Stimulated activated naive B cell treated with anti-CD40 and anti-IgM and Interleukin-4, amounts not matched to agents 10 μg/mL and 1 μg/mL and 100 μg/mL, for 72 hours (primary cell): Measurements from ENCODE around the gene ASB2.
A peak's percentile ranks its signal among the peaks of the same experiment; 100 is the strongest.

Experiments
- ATAC-seq, 2 donors: fragments of 150-1000 bp; cut with Tn5 transposase; replicated peaks; 2 replicates each; pipeline ENCODE4 v1.10.0; 2021; ENCODE audit warnings: moderate library complexity in 1 of 2
- DNase-seq: peaks from one replicate; pipeline ENCODE4 v3.0.0; 2021
- H3K27ac Mint-ChIP-seq: one replicate; pipeline ENCODE4 v1.8.0; 2022; ENCODE audit warnings: mild to moderate bottlenecking, mixed read lengths
- H3K27me3 Mint-ChIP-seq, 2 donors: one replicate each; pipeline ENCODE4 v1.8.0; 2022; ENCODE audit warnings: mixed read lengths in 2 of 2
- H3K36me3 Mint-ChIP-seq, 2 donors: one replicate each; pipeline ENCODE4 v1.8.0; 2022; ENCODE audit warnings: mixed read lengths in 2 of 2, mild to moderate bottlenecking in 1 of 2
- H3K4me1 Mint-ChIP-seq, 2 donors: one replicate each; pipeline ENCODE4 v1.8.0; 2022; ENCODE audit warnings: mixed read lengths in 2 of 2, mild to moderate bottlenecking in 1 of 2
- H3K4me3 Mint-ChIP-seq, 2 donors: one replicate each; pipeline ENCODE4 v1.8.0; 2022; ENCODE audit warnings: mild to moderate bottlenecking in 2 of 2, mixed read lengths in 2 of 2, moderate library complexity in 1 of 2
- H3K9me3 Mint-ChIP-seq, 2 donors: one replicate each; pipeline ENCODE4 v1.8.0; 2022; ENCODE audit warnings: mixed read lengths in 2 of 2, mild to moderate bottlenecking in 1 of 2

The ASB2 gene

GRCh38 chr14:93935213-93935612 is 41.2 kb downstream of the ASB2 start:
- DNase-seq (no peak), ATAC-seq (no peak)
- no peak overlapping the region for H3K27ac Mint-ChIP-seq
- H3K36me3 Mint-ChIP-seq = peaks cover 0 to 2% of the 10 kb centered on the region in 2 donors
- H3K4me3 Mint-ChIP-seq = no peak overlapping the region
- H3K9me3 Mint-ChIP-seq = no peaks in the 10 kb centered on the region
- H3K27me3 Mint-ChIP-seq = peaks cover 29% of the 10 kb centered on the region in 2 donors
- H3K4me1 Mint-ChIP-seq = peaks cover 3 to 6% of the 10 kb centered on the region in 2 donors

GRCh38 chr14:93932642-93933041 is 43.7 kb downstream of the ASB2 start:
- ATAC-seq (peak in 1 of 2 donors; percentile 28), DNase-seq (no peak)
- Mint-ChIP-seq H3K4me3 (no peak overlapping the region), H3K27me3 (peaks cover 14 to 21% of the 10 kb centered on the region in 2 donors), H3K27ac (no peak overlapping the region), H3K36me3 (no peaks in the 10 kb centered on the region), H3K9me3 (no peaks in the 10 kb centered on the region), H3K4me1 (no peaks in the 10 kb centered on the region)

- Mint-ChIP-seq H3K27ac (no peak overlapping the region), H3K4me3 (no peak overlapping the region), H3K27me3 (peaks cover 9 to 13% of the 10 kb centered on the region in 2 donors), H3K36me3 (no peaks in the 10 kb centered on the region), H3K4me1 (no peaks in the 10 kb centered on the region), H3K9me3 (no peaks in the 10 kb centered on the region)
- DNase-seq (no peak), ATAC-seq (no peak)
These were observed 45.4 kb downstream of the ASB2 start for GRCh38 chr14:93930989-93931307.

- DNase-seq = no peak
- Mint-ChIP-seq H3K27me3 (peaks cover 6 to 14% of the 10 kb centered on the region in 2 donors), H3K4me3 (no peak overlapping the region), H3K36me3 (no peaks in the 10 kb centered on the region), H3K4me1 (no peaks in the 10 kb centered on the region), H3K9me3 (no peaks in the 10 kb centered on the region), H3K27ac (no peak overlapping the region)
- ATAC-seq = no peak
These were observed 45.9 kb downstream of the ASB2 start for GRCh38 chr14:93930296-93930988.

- Mint-ChIP-seq H3K4me1 (no peaks in the 10 kb centered on the region), H3K4me3 (no peak overlapping the region), H3K9me3 (no peaks in the 10 kb centered on the region), H3K27ac (no peak overlapping the region), H3K36me3 (no peaks in the 10 kb centered on the region), H3K27me3 (peaks cover 0 to 9% of the 10 kb centered on the region in 2 donors)
- DNase-seq (no peak), ATAC-seq (no peak)
These were observed 46.7 kb downstream of the ASB2 start for GRCh38 chr14:93929657-93930056.

GRCh38 chr14:93929048-93929535 is 47.3 kb downstream of the ASB2 start:
- Mint-ChIP-seq H3K36me3 (no peaks in the 10 kb centered on the region), H3K4me1 (no peaks in the 10 kb centered on the region), H3K27ac (no peak overlapping the region), H3K27me3 (peaks cover 0 to 9% of the 10 kb centered on the region in 2 donors), H3K9me3 (no peaks in the 10 kb centered on the region), H3K4me3 (no peak overlapping the region)
- no peak for ATAC-seq
- no peak for DNase-seq

GRCh38 chr14:93928184-93929047 is 48.0 kb downstream of the ASB2 start:
- H3K4me3 Mint-ChIP-seq = no peak overlapping the region
- H3K27me3 Mint-ChIP-seq = peaks cover 0 to 9% of the 10 kb centered on the region in 2 donors
- H3K36me3 Mint-ChIP-seq = no peaks in the 10 kb centered on the region
- DNase-seq (no peak), ATAC-seq (no peak)
- no peak overlapping the region for H3K27ac Mint-ChIP-seq
- H3K9me3 Mint-ChIP-seq = no peaks in the 10 kb centered on the region
- H3K4me1 Mint-ChIP-seq = no peaks in the 10 kb centered on the region

- Mint-ChIP-seq H3K9me3 (no peaks in the 10 kb centered on the region), H3K4me3 (no peak overlapping the region), H3K27ac (no peak overlapping the region), H3K27me3 (peaks cover 0 to 9% of the 10 kb centered on the region in 2 donors), H3K36me3 (no peaks in the 10 kb centered on the region), H3K4me1 (no peaks in the 10 kb centered on the region)
- no peak for DNase-seq
- ATAC-seq = no peak
These were observed 48.6 kb downstream of the ASB2 start for GRCh38 chr14:93927800-93928145.

GRCh38 chr14:93926873-93927799 is 49.2 kb downstream of the ASB2 start, which contains the start of gene FAM181A:
Gene FAM181A (plus strand): TSS chr14:93927344. CDS start chr14:93928286, 942 bp downstream.
- H3K4me1 Mint-ChIP-seq = no peaks in the 10 kb centered on the region
- no peaks in the 10 kb centered on the region for H3K36me3 Mint-ChIP-seq
- H3K27me3 Mint-ChIP-seq = peaks cover 0 to 9% of the 10 kb centered on the region in 2 donors
- DNase-seq (no peak), ATAC-seq (no peak)
- H3K27ac Mint-ChIP-seq = no peak within 1 kb of the TSS
- no peaks in the 10 kb centered on the region for H3K9me3 Mint-ChIP-seq
- H3K4me3 Mint-ChIP-seq = no peak within 1 kb of the TSS

- no peak for DNase-seq
- Mint-ChIP-seq H3K27ac (no peak overlapping the region), H3K9me3 (no peaks in the 10 kb centered on the region), H3K4me3 (no peak overlapping the region), H3K27me3 (peaks cover 0 to 4% of the 10 kb centered on the region in 2 donors), H3K36me3 (no peaks in the 10 kb centered on the region), H3K4me1 (no peaks in the 10 kb centered on the region)
- ATAC-seq = no peak
These were observed 50.0 kb downstream of the ASB2 start for GRCh38 chr14:93926245-93926872.

- Mint-ChIP-seq H3K4me1 (no peaks in the 10 kb centered on the region), H3K27me3 (peaks cover 0 to 4% of the 10 kb centered on the region in 2 donors), H3K27ac (no peak overlapping the region), H3K36me3 (no peaks in the 10 kb centered on the region), H3K9me3 (no peaks in the 10 kb centered on the region), H3K4me3 (no peak overlapping the region)
- ATAC-seq (no peak), DNase-seq (no peak)
These were observed 50.9 kb downstream of the ASB2 start for GRCh38 chr14:93925374-93925895.

GRCh38 chr14:93924592-93925355 is 51.6 kb downstream of the ASB2 start:
- H3K9me3 Mint-ChIP-seq = peaks cover 0 to under 1% of the 10 kb centered on the region in 2 donors
- ATAC-seq = no peak
- H3K4me3 Mint-ChIP-seq = no peak overlapping the region
- H3K4me1 Mint-ChIP-seq = no peaks in the 10 kb centered on the region
- DNase-seq = no peak
- H3K36me3 Mint-ChIP-seq = no peaks in the 10 kb centered on the region
- H3K27ac Mint-ChIP-seq = no peak overlapping the region
- peaks cover 3 to 4% of the 10 kb centered on the region in 2 donors for H3K27me3 Mint-ChIP-seq

- DNase-seq (no peak), ATAC-seq (no peak)
- peaks cover 3% of the 10 kb centered on the region in 2 donors for H3K9me3 Mint-ChIP-seq
- no peak overlapping the region for H3K27ac Mint-ChIP-seq
- peaks cover 4 to 6% of the 10 kb centered on the region in 2 donors for H3K27me3 Mint-ChIP-seq
- H3K4me3 Mint-ChIP-seq = no peak overlapping the region
- H3K4me1 Mint-ChIP-seq = no peaks in the 10 kb centered on the region
- H3K36me3 Mint-ChIP-seq = no peaks in the 10 kb centered on the region
These were observed 52.7 kb downstream of the ASB2 start for GRCh38 chr14:93923626-93924025.
